Measurements from ENCODE around the gene PIGQ. TPM values are rescaled to one million over a fixed set of nuclear protein-coding genes. Genes with fewer than 3 reads are reported as not detected.

Gene PIGQ
- total RNA-seq, 1 experiment from 2014 or later = 58.0 TPM

DNA sequence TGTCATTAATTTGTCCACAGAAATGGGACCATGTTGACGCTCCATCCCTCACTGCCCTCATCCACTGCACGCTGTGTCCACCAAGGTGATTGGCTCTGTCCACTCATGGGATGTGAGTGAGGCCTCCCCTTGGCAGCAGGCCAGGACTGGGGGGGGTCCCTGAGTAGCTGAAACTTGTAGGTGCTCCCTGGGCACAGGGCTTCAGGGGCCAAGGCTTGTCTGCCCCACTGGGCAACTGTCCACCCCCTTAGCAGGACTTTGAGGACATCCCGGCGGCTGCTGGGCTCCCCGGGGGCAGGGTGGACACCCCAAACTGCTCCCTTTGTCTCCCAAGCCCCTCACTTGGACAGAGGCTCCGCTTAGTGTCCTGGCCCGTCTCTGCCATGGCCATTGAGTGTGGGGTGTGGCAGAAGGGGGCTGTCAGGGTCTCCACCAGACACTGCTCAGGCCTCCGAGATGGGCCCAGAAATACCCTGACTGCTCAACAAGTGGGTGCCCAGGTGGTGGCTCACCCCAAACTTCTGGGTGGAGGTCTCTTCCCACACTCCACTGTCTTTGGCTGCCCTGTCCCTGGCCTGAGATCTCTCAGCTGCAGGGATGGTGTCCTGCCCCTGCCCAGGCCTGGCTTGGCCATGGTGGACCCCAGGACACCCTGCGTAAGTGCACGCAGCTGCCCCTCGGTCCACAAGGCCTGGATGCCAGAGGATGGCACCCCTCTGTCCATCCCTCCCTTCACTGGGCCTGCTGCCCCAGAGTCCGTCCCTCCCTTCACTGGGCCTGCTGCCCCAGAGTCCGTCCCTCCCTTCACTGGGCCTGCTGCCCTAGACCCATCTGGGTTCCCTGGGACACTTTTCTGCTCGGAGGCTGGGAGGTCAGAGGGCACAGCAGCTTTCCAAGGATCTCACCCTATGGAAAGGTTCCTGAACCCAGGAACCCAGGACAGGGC, 17.1 kb downstream of the PIGQ start:
- Histone ChIP-seq H2BK20ac (ENCODE audit: low read depth, low read length, poor library complexity, severe bottlenecking) (no peak overlapping the region), H2BK12ac (ENCODE audit: insufficient read length, low read depth, low read length) (no peak overlapping the region), H3K9me3 (ENCODE audit: control insufficient read depth, low read depth, low read length) (no peaks in the 10 kb centered on the region), H3K79me2 (ENCODE audit: insufficient read depth, low read length) (no peaks in the 10 kb centered on the region; the same call in 1 of the 2 replicates), H3K4me2 (ENCODE audit: insufficient read depth, insufficient read length, low read length) (no peak overlapping the region), H4K91ac (ENCODE audit: insufficient read length, low read depth, low read length) (no peak overlapping the region), H3K4ac (ENCODE audit: low read depth, low read length) (no peak overlapping the region), H3K18ac (ENCODE audit: insufficient read length, low read depth, low read length) (no peak overlapping the region), H3K27me3 (ENCODE audit: insufficient read depth, low read length) (peaks cover 7% of the 10 kb centered on the region; the same call in 1 of the 2 replicates), H3K79me1 (ENCODE audit: insufficient read depth, low read depth, low read length, poor library complexity, severe bottlenecking) (no peaks in the 10 kb centered on the region), H3K27ac (ENCODE audit: insufficient read length, low read depth, low read length) (no peak overlapping the region), H2AK5ac (ENCODE audit: insufficient read length, low read length) (no peak overlapping the region), H4K20me1 (ENCODE audit: control insufficient read depth, insufficient read depth, insufficient read length) (no peaks in the 10 kb centered on the region), H3K23me2 (ENCODE audit: insufficient read length, low read depth, low read length, poor library complexity, severe bottlenecking) (peaks cover 5% of the 10 kb centered on the region), H2BK120ac (ENCODE audit: low read depth, low read length, poor library complexity, severe bottlenecking) (no peak overlapping the region), H3K9ac (ENCODE audit: extremely low read depth, insufficient read length, low read length) (no peak overlapping the region), H2AFZ (ENCODE audit: low read length) (no peak overlapping the region), H3K14ac (ENCODE audit: insufficient read depth, low read length) (no peak overlapping the region; the same call in 1 of the 2 replicates), H2BK15ac (ENCODE audit: low read depth, low read length) (no peak overlapping the region), H2BK5ac (ENCODE audit: insufficient read length, low read length) (no peak overlapping the region), H3K23ac (ENCODE audit: insufficient read length, low read depth, low read length) (no peak overlapping the region), H3K4me1 (ENCODE audit: insufficient read depth, low read length) (no peaks in the 10 kb centered on the region; the same call in 1 of the 2 replicates), H4K5ac (ENCODE audit: insufficient read length, low read depth, low read length) (no peak overlapping the region), H4K8ac (replicated peaks; ENCODE audit: insufficient read length, low read depth, low read length) (no peak overlapping the region), H3K56ac (ENCODE audit: insufficient read length, low read depth, low read length) (no peak overlapping the region), H3T11ph (ENCODE audit: low read length) (no peak overlapping the region)
- H3K4me1 Mint-ChIP-seq = peaks cover 14 to 29% of the 10 kb centered on the region in 2 experiments
- peaks cover 0 to 4% (median 4%) of the 10 kb centered on the region in 3 experiments; a peak in 4 of 7 replicates for H3K36me3 Mint-ChIP-seq (ENCODE audit: insufficient read depth in 1 of 3, low read depth in 3 of 3)
- H3K4me3 Mint-ChIP-seq = peak overlapping the region; percentile 94 to 99
- 0 out of 5 replicates have a peak, but pooled peaks cover 0 to 3% of the 10 kb centered on the region in 2 experiments for H3K9me3 Mint-ChIP-seq
- peaks cover 43% of the 10 kb centered on the region for H3K27me3 Mint-ChIP-seq (ENCODE audit: low read depth)
- DNase-seq = no peak
- TF ChIP-seq, protein P1, sequence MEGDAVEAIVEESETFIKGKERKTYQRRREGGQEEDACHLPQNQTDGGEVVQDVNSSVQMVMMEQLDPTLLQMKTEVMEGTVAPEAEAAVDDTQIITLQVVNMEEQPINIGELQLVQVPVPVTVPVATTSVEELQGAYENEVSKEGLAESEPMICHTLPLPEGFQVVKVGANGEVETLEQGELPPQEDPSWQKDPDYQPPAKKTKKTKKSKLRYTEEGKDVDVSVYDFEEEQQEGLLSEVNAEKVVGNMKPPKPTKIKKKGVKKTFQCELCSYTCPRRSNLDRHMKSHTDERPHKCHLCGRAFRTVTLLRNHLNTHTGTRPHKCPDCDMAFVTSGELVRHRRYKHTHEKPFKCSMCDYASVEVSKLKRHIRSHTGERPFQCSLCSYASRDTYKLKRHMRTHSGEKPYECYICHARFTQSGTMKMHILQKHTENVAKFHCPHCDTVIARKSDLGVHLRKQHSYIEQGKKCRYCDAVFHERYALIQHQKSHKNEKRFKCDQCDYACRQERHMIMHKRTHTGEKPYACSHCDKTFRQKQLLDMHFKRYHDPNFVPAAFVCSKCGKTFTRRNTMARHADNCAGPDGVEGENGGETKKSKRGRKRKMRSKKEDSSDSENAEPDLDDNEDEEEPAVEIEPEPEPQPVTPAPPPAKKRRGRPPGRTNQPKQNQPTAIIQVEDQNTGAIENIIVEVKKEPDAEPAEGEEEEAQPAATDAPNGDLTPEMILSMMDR (conservative IDR thresholded peaks at IDR 0.05) = no peak
- H3K27ac Mint-ChIP-seq = peak overlapping the region in 2 of 3 experiments; percentile 34 to 58; a peak in 2 of 7 replicates
- WGBS (ENCODE audit: extremely low coverage, insufficient read length, low lambda C conversion rate) = no CpG with 5 or more reads among the region's 14 CpGs
